Fibroblast of pulmonary artery (primary cell): ENCODE results near the gene BROX.
A peak's percentile ranks its signal among the peaks of the same experiment; 100 is the strongest.
"Not testable (repeated sequence)": the region's sequence is repeated elsewhere in the genome, so short reads cannot be mapped to it uniquely, and the experiment has no call there.

Experiments used
- DNase-seq: peaks from one replicate; pipeline ENCODE4 v3.0.0-alpha.2; 2010; ENCODE audit warnings: low read depth
- H3K4me3 ChIP-seq: replicated peaks from 2 replicates; pipeline ENCODE4 v1.5.1; 2011; ENCODE audit warnings: low read depth, mild to moderate bottlenecking, control low read depth, low read length, moderate library complexity
- TF ChIP-seq, protein P1 (sequence below): IDR thresholded peaks from 2 replicates; pipeline ENCODE4 v1.5.1; 2011; ENCODE audit warnings: mild to moderate bottlenecking, control low read depth, low read length, inconsistent platforms; ENCODE audit errors: missing control alignments

Gene BROX

DNA sequence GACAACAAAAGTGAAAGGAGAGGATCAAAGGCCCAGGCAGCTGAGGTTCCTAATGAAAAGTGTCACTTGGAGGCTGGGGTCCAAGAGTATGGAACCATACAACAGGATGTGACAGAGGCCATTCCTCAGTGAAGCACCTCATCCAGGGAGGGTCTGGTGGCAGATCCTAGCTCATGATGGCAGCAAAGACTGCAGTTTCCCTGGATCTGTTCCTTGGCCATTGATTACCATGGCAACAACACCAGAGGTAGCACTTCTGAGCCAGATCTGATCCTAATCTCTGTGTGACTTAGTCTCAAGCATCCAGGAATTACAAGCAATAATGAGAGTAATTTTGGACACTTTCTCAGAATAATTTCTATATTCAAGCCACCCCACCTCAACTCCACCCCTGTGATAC, 37.6 kb downstream of the BROX start:
- H3K4me3 ChIP-seq: no peak overlapping the region
- TF ChIP-seq, protein P1, sequence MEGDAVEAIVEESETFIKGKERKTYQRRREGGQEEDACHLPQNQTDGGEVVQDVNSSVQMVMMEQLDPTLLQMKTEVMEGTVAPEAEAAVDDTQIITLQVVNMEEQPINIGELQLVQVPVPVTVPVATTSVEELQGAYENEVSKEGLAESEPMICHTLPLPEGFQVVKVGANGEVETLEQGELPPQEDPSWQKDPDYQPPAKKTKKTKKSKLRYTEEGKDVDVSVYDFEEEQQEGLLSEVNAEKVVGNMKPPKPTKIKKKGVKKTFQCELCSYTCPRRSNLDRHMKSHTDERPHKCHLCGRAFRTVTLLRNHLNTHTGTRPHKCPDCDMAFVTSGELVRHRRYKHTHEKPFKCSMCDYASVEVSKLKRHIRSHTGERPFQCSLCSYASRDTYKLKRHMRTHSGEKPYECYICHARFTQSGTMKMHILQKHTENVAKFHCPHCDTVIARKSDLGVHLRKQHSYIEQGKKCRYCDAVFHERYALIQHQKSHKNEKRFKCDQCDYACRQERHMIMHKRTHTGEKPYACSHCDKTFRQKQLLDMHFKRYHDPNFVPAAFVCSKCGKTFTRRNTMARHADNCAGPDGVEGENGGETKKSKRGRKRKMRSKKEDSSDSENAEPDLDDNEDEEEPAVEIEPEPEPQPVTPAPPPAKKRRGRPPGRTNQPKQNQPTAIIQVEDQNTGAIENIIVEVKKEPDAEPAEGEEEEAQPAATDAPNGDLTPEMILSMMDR: no peak
- DNase-seq: no peak

DNA sequence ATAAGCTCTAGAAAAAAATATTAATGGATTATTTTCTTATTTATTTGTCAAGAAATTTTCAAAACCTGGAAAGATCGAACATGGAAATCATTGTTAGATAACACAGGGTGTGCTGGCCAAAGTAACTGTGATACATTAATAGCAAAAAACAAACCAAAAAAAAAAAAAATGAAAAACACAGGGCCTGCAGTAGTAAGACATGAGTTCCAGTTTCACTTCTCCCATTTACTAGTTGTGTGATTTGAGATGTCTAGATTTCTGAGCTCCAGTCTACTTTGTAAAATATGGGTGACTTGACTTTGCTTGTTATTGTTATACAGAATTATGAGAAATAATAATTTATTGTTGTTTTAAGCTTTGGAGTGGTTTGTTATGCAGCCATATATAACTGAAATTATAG, 38.3 kb downstream of the BROX start:
- TF ChIP-seq, protein P1: no peak
- H3K4me3 ChIP-seq: no peak overlapping the region
- no peak for DNase-seq

DNA sequence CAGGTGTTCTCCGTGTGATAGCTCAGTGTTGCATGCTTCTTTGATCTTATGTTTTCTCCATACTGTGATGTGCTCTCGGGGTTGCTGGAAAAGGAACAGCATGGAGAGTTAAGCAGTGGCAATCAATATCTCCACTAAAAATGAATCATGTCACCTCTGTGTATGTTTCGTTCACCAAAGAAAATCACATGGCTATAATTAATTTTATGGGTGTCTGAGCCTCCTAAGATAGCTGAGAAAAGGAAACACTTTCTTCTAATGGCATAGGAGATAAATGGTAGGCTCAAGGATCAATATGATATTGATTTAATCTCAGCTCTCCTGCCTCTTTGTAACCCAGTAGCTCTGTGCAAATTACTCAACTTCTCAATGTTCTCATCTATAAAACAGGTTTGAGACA, 38.9 kb downstream of the BROX start:
- H3K4me3 ChIP-seq: no peak overlapping the region
- TF ChIP-seq, protein P1: no peak
- DNase-seq: no peak

DNA sequence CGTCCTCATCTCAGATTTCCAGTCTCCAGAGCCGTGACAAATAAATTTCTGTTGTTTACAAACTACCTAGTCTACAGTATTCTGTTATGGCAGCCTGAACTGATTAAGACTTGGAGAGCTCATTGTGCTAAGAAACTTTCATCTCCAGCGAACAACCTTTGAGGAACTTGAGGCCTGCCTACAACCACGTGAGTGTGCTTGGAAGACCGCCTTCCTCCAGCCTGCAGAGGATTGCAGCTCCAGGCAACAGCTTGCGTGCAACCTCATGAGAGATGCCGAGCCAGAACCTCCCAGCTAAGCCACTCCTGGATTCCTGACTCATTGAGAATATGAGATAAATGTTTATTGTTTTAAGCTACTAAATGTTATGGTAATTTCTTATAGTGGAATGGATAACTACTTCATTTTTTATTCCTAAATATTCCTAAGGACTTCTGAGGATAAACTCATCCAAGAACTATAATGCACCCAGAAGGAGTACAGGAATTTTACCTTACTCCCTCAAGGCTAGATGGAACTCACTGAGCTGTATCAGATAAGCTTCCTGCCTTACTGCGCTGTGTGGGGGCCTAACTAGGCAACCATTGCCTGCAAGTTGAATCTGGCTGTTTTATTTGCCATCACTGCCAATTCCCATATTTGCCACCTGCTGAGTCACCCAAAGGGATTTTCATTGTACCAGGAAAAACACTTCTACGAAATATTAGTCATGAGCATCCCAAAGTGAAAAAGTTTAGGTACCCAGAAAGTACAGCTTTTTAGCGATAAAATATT, 42.2 kb downstream of the BROX start:
- peak; percentile 94 for DNase-seq
- no peak overlapping the region for H3K4me3 ChIP-seq
- TF ChIP-seq, protein P1: no peak

DNA sequence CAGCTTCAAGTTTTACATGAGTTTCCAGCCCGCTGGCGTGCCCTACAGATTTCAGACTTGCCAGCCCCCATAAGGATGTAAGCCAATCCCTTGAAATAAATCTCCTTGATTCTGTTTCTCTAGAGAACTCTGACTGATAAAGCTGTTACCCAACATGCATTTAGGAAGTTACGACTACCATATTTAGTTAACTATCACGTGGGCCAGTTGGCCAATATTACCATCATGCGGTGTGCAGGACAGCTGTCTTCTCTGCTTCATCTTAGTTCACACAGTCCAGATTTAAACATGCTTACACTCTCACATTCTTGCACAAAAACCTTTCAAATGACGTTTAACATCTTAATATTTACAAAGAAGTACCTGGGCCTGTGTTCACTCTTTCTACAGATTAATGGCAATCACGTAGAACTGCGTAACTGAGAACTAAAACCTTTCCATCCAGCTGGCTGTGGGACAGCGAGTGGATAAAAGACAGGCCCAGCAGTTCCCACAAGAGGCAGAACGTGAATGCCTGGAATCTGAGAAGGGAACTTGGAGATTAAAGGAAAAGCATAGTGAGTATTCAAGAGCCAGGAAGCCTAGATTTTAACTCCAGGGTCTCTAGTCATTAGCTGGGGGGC, 45.4 kb downstream of the BROX start:
- TF ChIP-seq, protein P1: no peak
- DNase-seq: peak; percentile 19
- H3K4me3 ChIP-seq: no peak overlapping the region

DNA sequence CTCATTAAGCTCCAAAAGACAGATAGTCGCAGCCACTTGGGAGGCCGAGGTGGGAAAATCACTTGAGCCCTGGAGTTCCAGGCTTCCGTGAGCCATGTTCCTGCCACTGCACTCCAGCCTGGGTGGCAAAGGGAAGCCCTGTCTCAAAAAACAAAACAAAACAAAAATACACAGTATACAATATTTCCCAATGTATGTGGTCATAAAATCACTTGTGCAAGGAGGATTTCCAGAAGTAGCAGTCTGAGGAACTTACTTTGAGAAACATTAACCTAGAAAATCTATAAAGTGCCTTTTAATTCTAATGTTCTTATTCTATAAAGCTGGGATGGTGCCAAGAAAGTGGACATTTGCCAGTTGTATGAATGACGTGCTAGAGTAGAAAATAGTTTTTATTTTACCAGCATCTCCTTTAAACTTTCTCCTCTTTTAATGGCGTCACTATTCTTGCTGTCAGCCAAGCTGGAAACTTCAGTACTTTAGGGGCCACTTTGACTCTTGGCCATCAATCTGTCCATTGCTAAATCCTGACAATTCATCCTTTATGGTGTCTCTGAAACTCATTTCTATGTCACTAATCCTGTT, 47.2 kb downstream of the BROX start:
- TF ChIP-seq, protein P1: no peak
- DNase-seq: no peak
- H3K4me3 ChIP-seq: no peak overlapping the region

DNA sequence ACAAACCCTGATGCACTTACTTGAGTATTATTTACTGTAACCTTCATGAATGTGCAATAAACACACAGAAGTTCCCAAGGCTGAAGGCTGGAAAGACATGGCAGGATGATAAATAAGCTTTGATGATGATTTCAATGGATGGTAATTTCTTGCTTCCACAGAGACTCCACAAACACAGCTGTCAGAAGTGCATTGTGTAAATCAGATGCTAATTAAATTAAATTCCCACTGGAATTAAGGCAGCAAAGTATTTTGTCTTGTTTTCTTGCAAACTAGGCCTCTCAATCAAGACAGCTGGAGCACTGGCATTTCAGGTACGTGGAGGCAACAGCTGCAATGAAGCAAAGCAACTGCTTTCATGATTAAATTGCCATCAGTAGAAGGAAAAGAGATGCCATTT, 48.7 kb downstream of the BROX start:
- TF ChIP-seq, protein P1: no peak
- H3K4me3 ChIP-seq: no peak overlapping the region
- DNase-seq: no peak

DNA sequence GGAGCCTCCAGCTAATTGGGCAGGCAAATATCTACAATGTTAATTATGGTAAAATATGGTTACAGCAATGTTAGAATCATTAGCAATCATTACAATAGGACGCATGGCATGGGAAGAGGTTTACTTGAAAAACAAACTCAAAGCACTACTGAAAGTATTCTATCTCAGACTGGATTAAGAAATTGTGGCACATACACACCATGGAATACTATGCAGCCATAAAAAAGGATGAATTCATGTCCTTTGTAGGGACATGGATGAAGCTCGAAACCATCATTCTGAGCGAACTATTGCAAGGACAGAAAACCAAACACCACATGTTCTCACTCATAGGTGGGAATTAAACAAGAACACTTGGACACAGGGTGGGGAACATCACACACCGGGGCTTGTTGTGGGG, 49.8 kb downstream of the BROX start:
- not testable (repeated sequence) for H3K4me3 ChIP-seq, DNase-seq
